ENCODE data around the gene POLR2E. TPM values are rescaled to one million over a fixed set of nuclear protein-coding genes. Genes with fewer than 3 reads are reported as not detected.

The POLR2E gene
- polyA plus RNA-seq, 1 of the 3 experiments (the other 2 are of a cell fraction), result 283 TPM

DNA sequence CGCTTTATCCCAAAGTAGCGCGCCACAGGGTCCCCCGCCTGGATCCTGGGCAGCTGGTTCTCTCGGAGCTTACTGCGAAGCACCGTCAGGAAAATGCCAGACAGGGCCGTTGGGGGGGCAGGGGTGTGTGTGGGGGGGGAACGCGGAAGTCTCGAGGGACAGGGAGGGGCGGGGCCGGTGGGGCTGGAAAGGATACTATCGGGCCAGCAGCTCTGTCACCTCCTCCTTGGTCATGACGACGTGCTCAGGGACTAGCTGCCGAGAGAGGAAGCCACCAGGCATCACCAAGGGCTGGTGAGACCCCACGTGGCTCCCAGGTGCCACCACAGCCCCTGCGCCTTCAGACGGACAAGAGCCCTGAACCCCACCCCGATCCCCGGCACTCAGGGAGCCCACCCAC lies 5.3 kb downstream of the POLR2E start (continued):
- TF ChIP-seq, protein P1, sequence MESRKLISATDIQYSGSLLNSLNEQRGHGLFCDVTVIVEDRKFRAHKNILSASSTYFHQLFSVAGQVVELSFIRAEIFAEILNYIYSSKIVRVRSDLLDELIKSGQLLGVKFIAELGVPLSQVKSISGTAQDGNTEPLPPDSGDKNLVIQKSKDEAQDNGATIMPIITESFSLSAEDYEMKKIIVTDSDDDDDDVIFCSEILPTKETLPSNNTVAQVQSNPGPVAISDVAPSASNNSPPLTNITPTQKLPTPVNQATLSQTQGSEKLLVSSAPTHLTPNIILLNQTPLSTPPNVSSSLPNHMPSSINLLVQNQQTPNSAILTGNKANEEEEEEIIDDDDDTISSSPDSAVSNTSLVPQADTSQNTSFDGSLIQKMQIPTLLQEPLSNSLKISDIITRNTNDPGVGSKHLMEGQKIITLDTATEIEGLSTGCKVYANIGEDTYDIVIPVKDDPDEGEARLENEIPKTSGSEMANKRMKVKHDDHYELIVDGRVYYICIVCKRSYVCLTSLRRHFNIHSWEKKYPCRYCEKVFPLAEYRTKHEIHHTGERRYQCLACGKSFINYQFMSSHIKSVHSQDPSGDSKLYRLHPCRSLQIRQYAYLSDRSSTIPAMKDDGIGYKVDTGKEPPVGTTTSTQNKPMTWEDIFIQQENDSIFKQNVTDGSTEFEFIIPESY (IDR thresholded peaks at IDR 0.05; ENCODE audit: borderline replicate concordance, low read depth), result no peak

DNA sequence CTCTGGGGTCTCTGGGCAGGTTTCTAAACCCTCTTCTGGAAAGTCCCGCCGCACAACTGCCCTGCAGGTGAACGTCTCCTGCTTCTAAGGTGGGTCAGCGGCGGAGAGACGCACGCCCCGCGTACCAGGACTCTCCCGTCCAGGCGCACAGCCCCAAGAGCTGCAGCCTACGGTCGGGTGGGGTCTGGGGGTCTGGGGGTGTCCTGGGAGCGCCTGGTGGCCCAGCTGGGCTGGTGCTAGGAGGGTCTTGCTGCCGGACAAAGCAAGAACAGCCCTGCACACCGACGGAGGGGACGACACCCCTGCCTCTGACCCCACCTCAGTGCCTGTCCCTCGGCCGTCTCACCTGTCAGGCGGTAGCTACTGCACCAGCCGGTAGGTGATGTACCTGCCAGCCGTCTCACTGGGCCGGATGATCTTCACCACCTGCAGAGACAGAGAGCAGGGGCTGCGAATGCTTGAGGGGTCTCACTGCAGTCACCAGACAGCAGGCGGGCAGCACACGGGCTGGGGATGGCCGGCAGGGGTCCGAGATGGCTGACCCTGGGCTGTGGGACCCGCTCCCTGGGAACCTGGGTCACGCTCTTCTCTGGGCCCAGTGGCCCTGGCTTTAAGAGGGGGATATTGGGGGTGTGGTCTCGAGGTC lies 5.9 kb downstream of the POLR2E start:
- no peak overlapping the region for H3K9ac ChIP-seq
- H3K27ac ChIP-seq (ENCODE audit: low read depth in 2 of 2, low read length in 1 of 2), result no peak overlapping the region
- POLR2A ChIA-PET, result interaction anchor here (1.0 kb wide), 1 partner anchor 15 kb away, joined by 3 read pairs; no protein-coding TSS in a partner anchor
- H3K36me3 ChIP-seq (replicated peaks in 1 of 2; ENCODE audit: control insufficient read depth in 1 of 2, insufficient read depth in 2 of 2, low read length in 1 of 2), result peaks cover 0 to 26% of the 10 kb centered on the region in 2 experiments
- no peaks in the 10 kb centered on the region for H3K27me3 ChIP-seq (ENCODE audit: insufficient read depth)
- H3K9me2 ChIP-seq, result no peaks in the 10 kb centered on the region
- TF ChIP-seq TEAD4 (IDR thresholded peaks at IDR 0.05; ENCODE audit: borderline replicate concordance, insufficient read depth), result no peak
- no peak for TF ChIP-seq MEF2A (IDR thresholded peaks at IDR 0.05; ENCODE audit: borderline replicate concordance, low read depth)
- no peak for TF ChIP-seq SMC3 (IDR thresholded peaks at IDR 0.05; ENCODE audit: low read depth, low read length)
- no peak for TF ChIP-seq EZH2phosphoT487 (IDR thresholded peaks at IDR 0.05; ENCODE audit: borderline replicate concordance, low read depth)
- TF ChIP-seq, protein P2, sequence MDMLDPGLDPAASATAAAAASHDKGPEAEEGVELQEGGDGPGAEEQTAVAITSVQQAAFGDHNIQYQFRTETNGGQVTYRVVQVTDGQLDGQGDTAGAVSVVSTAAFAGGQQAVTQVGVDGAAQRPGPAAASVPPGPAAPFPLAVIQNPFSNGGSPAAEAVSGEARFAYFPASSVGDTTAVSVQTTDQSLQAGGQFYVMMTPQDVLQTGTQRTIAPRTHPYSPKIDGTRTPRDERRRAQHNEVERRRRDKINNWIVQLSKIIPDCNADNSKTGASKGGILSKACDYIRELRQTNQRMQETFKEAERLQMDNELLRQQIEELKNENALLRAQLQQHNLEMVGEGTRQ (IDR thresholded peaks at IDR 0.05; ENCODE audit: borderline replicate concordance, low read depth, low read length), result no peak
- H4K20me1 ChIP-seq (ENCODE audit: insufficient read depth), result peaks cover 13% of the 10 kb centered on the region
- no peak overlapping the region for H3K4me2 ChIP-seq
- CTCF ChIA-PET, result interaction anchor here (0.8 to 4.1 kb wide), 3 partner anchors 9 to 155 kb away, joined by 3 to 16 read pairs (median 3); no protein-coding TSS in a partner anchor
- no peaks in the 10 kb centered on the region for H3K9me3 ChIP-seq
- peaks cover 17% of the 10 kb centered on the region for H3K79me2 ChIP-seq (ENCODE audit: insufficient read depth)
- 100% methylated on average over 1 of the region's 32 CpGs for WGBS (ENCODE audit: low lambda C conversion rate)
- peaks cover 13% of the 10 kb centered on the region for H3F3A ChIP-seq (replicated peaks; ENCODE audit: insufficient read depth)
- peaks cover 8 to 9% of the 10 kb centered on the region in 2 experiments; a peak in 2 of 4 replicates for H3K4me1 ChIP-seq (ENCODE audit: control insufficient read depth in 1 of 2, insufficient read depth in 2 of 2, low read depth in 1 of 2, low read length in 1 of 2)
- no peak overlapping the region for H3K4me3 ChIP-seq (ENCODE audit: low read depth in 2 of 2, low read length in 1 of 2)
- H2AFZ ChIP-seq (ENCODE audit: low read depth), result no peak overlapping the region
- DNase-seq, result no peak

DNA sequence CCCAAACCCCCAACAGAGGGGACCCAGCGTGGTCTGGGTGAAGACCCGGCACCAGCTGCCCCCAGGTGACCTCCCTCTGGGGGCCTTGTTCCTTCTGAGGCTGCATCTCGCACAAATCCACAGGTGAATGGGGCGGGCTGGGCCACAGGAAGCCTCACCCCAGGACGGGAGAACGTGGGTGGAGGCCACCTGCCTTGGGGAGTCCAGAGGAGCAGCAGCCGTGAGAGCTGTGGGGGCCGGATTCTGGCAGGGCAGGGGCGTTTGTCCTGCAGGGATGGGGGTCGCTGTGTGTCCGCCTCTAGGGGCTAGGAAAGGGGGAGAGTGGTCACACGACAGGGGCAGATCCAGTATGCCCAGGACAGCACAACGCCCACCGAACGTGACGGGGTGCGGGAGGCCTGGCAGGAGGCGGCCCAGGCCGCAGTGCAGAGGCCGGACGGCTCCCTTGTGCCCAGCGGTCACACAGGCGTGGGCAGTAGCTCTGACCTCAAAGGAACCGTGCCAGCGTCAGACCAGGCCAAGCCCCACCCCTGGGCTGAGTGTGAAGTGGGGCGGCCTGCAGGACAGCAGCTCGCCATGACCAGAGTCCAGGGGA lies 6.7 kb downstream of the POLR2E start:
- H3K9me2 ChIP-seq, result no peaks in the 10 kb centered on the region
- peaks cover 0 to 26% of the 10 kb centered on the region in 2 experiments for H3K36me3 ChIP-seq (replicated peaks in 1 of 2; ENCODE audit: control insufficient read depth in 1 of 2, insufficient read depth in 2 of 2, low read length in 1 of 2)
- no peak overlapping the region for H3K4me2 ChIP-seq
- no peak overlapping the region for H3K9ac ChIP-seq
- H3K9me3 ChIP-seq, result no peaks in the 10 kb centered on the region
- ChIA-PET CTCF (interaction anchor here (0.8 to 4.1 kb wide), 3 partner anchors 8 to 156 kb away, joined by 3 to 16 read pairs (median 3); no protein-coding TSS in a partner anchor), POLR2A (no interaction called here)
- H3F3A ChIP-seq (replicated peaks; ENCODE audit: insufficient read depth), result peaks cover 13% of the 10 kb centered on the region
- WGBS (ENCODE audit: low lambda C conversion rate), result 98% methylated on average over 20 of the region's 27 CpGs
- H3K27me3 ChIP-seq (ENCODE audit: insufficient read depth), result no peaks in the 10 kb centered on the region
- no peak for DNase-seq
- no peak overlapping the region for H3K27ac ChIP-seq (ENCODE audit: low read depth in 2 of 2, low read length in 1 of 2)
- no peak overlapping the region for H3K4me3 ChIP-seq (ENCODE audit: low read depth in 2 of 2, low read length in 1 of 2)
- peaks cover 10% of the 10 kb centered on the region for H3K79me2 ChIP-seq (ENCODE audit: insufficient read depth)
- no peak overlapping the region for H2AFZ ChIP-seq (ENCODE audit: low read depth)
- peaks cover under 1 to 1% of the 10 kb centered on the region in 2 experiments; a peak in 1 of 4 replicates for H3K4me1 ChIP-seq (ENCODE audit: control insufficient read depth in 1 of 2, insufficient read depth in 2 of 2, low read depth in 1 of 2, low read length in 1 of 2)
- peaks cover 6% of the 10 kb centered on the region; the same call in 1 of the 2 replicates for H4K20me1 ChIP-seq (ENCODE audit: insufficient read depth)
- TF ChIP-seq EZH2phosphoT487 (IDR thresholded peaks at IDR 0.05; ENCODE audit: borderline replicate concordance, low read depth), result no peak
- TF ChIP-seq FOSL2 (IDR thresholded peaks at IDR 0.05; ENCODE audit: borderline replicate concordance, low read depth), result no peak
- no peak for TF ChIP-seq FOXM1 (IDR thresholded peaks at IDR 0.05; ENCODE audit: low read depth)
- TF ChIP-seq, protein P3, sequence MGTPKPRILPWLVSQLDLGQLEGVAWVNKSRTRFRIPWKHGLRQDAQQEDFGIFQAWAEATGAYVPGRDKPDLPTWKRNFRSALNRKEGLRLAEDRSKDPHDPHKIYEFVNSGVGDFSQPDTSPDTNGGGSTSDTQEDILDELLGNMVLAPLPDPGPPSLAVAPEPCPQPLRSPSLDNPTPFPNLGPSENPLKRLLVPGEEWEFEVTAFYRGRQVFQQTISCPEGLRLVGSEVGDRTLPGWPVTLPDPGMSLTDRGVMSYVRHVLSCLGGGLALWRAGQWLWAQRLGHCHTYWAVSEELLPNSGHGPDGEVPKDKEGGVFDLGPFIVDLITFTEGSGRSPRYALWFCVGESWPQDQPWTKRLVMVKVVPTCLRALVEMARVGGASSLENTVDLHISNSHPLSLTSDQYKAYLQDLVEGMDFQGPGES (IDR thresholded peaks at IDR 0.05; ENCODE audit: low read depth, low read length), result no peak
- no peak for TF ChIP-seq GATA2 (CRISPR knock-in tag; IDR thresholded peaks at IDR 0.05)
- no peak for TF ChIP-seq FOXJ3 (CRISPR knock-in tag; IDR thresholded peaks at IDR 0.05)
- no peak for TF ChIP-seq CHD2 (IDR thresholded peaks at IDR 0.05; ENCODE audit: low read length, partially characterized antibody)
- no peak for TF ChIP-seq RFX5 (IDR thresholded peaks at IDR 0.05; ENCODE audit: low read length)
- TF ChIP-seq SIN3A (IDR thresholded peaks at IDR 0.05; ENCODE audit: borderline replicate concordance, low read depth, low read length), result no peak
- TF ChIP-seq, protein P4, sequence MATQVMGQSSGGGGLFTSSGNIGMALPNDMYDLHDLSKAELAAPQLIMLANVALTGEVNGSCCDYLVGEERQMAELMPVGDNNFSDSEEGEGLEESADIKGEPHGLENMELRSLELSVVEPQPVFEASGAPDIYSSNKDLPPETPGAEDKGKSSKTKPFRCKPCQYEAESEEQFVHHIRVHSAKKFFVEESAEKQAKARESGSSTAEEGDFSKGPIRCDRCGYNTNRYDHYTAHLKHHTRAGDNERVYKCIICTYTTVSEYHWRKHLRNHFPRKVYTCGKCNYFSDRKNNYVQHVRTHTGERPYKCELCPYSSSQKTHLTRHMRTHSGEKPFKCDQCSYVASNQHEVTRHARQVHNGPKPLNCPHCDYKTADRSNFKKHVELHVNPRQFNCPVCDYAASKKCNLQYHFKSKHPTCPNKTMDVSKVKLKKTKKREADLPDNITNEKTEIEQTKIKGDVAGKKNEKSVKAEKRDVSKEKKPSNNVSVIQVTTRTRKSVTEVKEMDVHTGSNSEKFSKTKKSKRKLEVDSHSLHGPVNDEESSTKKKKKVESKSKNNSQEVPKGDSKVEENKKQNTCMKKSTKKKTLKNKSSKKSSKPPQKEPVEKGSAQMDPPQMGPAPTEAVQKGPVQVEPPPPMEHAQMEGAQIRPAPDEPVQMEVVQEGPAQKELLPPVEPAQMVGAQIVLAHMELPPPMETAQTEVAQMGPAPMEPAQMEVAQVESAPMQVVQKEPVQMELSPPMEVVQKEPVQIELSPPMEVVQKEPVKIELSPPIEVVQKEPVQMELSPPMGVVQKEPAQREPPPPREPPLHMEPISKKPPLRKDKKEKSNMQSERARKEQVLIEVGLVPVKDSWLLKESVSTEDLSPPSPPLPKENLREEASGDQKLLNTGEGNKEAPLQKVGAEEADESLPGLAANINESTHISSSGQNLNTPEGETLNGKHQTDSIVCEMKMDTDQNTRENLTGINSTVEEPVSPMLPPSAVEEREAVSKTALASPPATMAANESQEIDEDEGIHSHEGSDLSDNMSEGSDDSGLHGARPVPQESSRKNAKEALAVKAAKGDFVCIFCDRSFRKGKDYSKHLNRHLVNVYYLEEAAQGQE (IDR thresholded peaks at IDR 0.05; ENCODE audit: low read depth, low read length), result no peak
